Posterior cingulate gyrus (tissue), 11 donors: ENCODE measurements around the gene HMGB1.
A peak's percentile ranks its signal among the peaks of the same experiment; 100 is the strongest.

ENCODE experiments used
- DNase-seq, 10 donors: peaks; one replicate each; pipeline versions ENCODE4 v3.0.0 to v3.0.0-alpha.2; 2020 to 2021; ENCODE audit warnings: mixed read lengths in 3 of 10
- intact Hi-C: fragments of 100-400 bp; cut with DNase I; formaldehyde crosslinking; loops from one replicate; pipeline ENCODE4 v1.15.1; 2023

Gene HMGB1

GRCh38 chr13:30408319-30409101 lies 57.2 kb downstream of the HMGB1 start:
- intact Hi-C loops, result loop anchor here (1.0 kb wide), 1 partner anchor 56 kb away; no protein-coding TSS in a partner anchor
- DNase-seq, result peak; percentile 81 to 98 (median 92)

GRCh38 chr13:30406779-30407416 lies 58.8 kb downstream of the HMGB1 start:
- intact Hi-C loops, result no loop called here
- DNase-seq, result no peak
